H1 (cell line): ENCODE results near the gene DYNLRB1. TPM values are rescaled to one million over a fixed set of nuclear protein-coding genes. Genes with fewer than 3 reads are reported as not detected.

ENCODE experiments used
- CTCF ChIA-PET: fragments of 300-600 bp; sonication (Branson Sonifier 250); formaldehyde crosslinking; loops from one replicate; lab custom pipeline; 2021; ENCODE audit not compliant: partially characterized antibody; lab: Charles Lee
- POLR2A ChIA-PET: fragments of 300-600 bp; sonication (Branson Sonifier 250); formaldehyde crosslinking; loops from one replicate; lab custom pipeline; 2021; ENCODE audit warnings: inconsistent platforms; ENCODE audit not compliant: partially characterized antibody; lab: Charles Lee
- DNase-seq, 2 experiments: peaks; one replicate each; pipeline versions ENCODE4 v3.0.0 to v3.0.0-alpha.2; 2010 to 2022; ENCODE audit warnings: low spot score in 2 of 2, low read depth in 1 of 2, mixed read lengths in 1 of 2
- FAIRE-seq: peaks from 2 replicates; lab custom pipeline; 2011; peaks lifted over from hg19 to GRCh38; lab: Jason Lieb, UNC
- H2AFZ ChIP-seq: 2 replicates; pipeline ENCODE4 v1.8.1; 2012; ENCODE audit warnings: low read length, inconsistent platforms
- H2AK5ac ChIP-seq: 2 replicates; pipeline ENCODE4 v1.6.1; 2013; ENCODE audit warnings: low read depth, low read length
- H2BK120ac ChIP-seq: replicated peaks from 2 replicates; pipeline ENCODE3; 2013; ENCODE audit warnings: low read depth, low read length, inconsistent platforms
- H2BK12ac ChIP-seq: 2 replicates; pipeline ENCODE4 v1.6.1; 2013; ENCODE audit warnings: low read depth, low read length
- H2BK15ac ChIP-seq: 2 replicates; pipeline ENCODE4 v1.6.1; 2013; ENCODE audit warnings: low read length
- H2BK20ac ChIP-seq: 2 replicates; pipeline ENCODE4 v1.6.1; 2013; ENCODE audit warnings: low read length
- H2BK5ac ChIP-seq: 2 replicates; pipeline ENCODE4 v1.6.1; 2013; ENCODE audit warnings: low read depth, low read length
- H3K14ac ChIP-seq: 2 replicates; pipeline ENCODE4 v1.6.1; 2013; ENCODE audit warnings: inconsistent platforms; ENCODE audit not compliant: insufficient read length
- H3K18ac ChIP-seq: 2 replicates; pipeline ENCODE4 v1.6.1; 2013; ENCODE audit warnings: low read length; ENCODE audit errors: extremely low read depth
- H3K23ac ChIP-seq: 2 replicates; pipeline ENCODE4 v1.6.1; 2013; ENCODE audit warnings: inconsistent platforms; ENCODE audit not compliant: insufficient read length
- H3K23me2 ChIP-seq: 2 replicates; pipeline ENCODE4 v1.6.1; 2013; ENCODE audit warnings: low read depth, low read length
- H3K27ac ChIP-seq: 2 replicates; pipeline ENCODE4 v1.6.1; 2011; ENCODE audit warnings: low read depth, low read length, inconsistent platforms
- H3K27me3 ChIP-seq, 4 experiments: replicated peaks in 1 of 4; 1 replicate in 1 of 4; 2 replicates in 3 of 4; pipeline versions ENCODE4 v1.6.1 to v1.8.1; 2011 to 2013; ENCODE audit warnings: low read length in 3 of 4, mild to moderate bottlenecking in 3 of 4, inconsistent platforms in 2 of 4, mixed read lengths in 2 of 4, moderate library complexity in 1 of 4; ENCODE audit not compliant: control insufficient read depth in 3 of 4, insufficient read depth in 3 of 4; ENCODE audit errors: extremely low read depth in 1 of 4
- H3K36me3 ChIP-seq, 4 experiments: 2 replicates each; pipeline versions ENCODE4 v1.6.1 to v1.8.1; 2011 to 2013; ENCODE audit warnings: mild to moderate bottlenecking in 4 of 4, low read length in 3 of 4, moderate library complexity in 2 of 4, control low read depth in 1 of 4, inconsistent platforms in 1 of 4; ENCODE audit not compliant: insufficient read depth in 4 of 4, control insufficient read depth in 2 of 4
- H3K4ac ChIP-seq: replicated peaks from 2 replicates; pipeline ENCODE3; 2013; ENCODE audit warnings: low read length, low read depth, mixed read lengths, inconsistent platforms; ENCODE audit not compliant: insufficient read length
- H3K4me1 ChIP-seq, 4 experiments: replicated peaks in 1 of 4; 1 replicate in 1 of 4; 2 replicates in 3 of 4; pipeline versions ENCODE4 v1.6.1 to v1.8.1; 2011 to 2013; ENCODE audit warnings: low read length in 3 of 4, inconsistent platforms in 2 of 4, mixed read lengths in 1 of 4; ENCODE audit not compliant: insufficient read depth in 4 of 4, control insufficient read depth in 3 of 4
- H3K4me2 ChIP-seq, 2 experiments: 2 replicates each; pipeline versions ENCODE4 v1.6.1 to v1.8.1; 2011 to 2013; ENCODE audit warnings: low read depth in 2 of 2, low read length in 2 of 2, control low read depth in 1 of 2, inconsistent platforms in 1 of 2, mild to moderate bottlenecking in 1 of 2; ENCODE audit not compliant: insufficient read depth in 1 of 2
- H3K4me3 ChIP-seq, 4 experiments: fragments of 200-600, 300-600 bp in 1 of 4; sonication (generic), shearing (Covaris generic), sonication (Bioruptor Twin) in 1 of 4; 2 replicates each; pipeline versions ENCODE4 v1.5.1 to v1.8.1; 2011 to 2016; ENCODE audit warnings: low read length in 4 of 4, low read depth in 3 of 4, control low read depth in 2 of 4, inconsistent platforms in 2 of 4, mild to moderate bottlenecking in 2 of 4, mixed read lengths in 1 of 4, moderate library complexity in 1 of 4; ENCODE audit not compliant: insufficient read depth in 2 of 4; ENCODE audit errors: extremely low read depth in 1 of 4
- H3K56ac ChIP-seq: replicated peaks from 2 replicates; pipeline ENCODE3; 2013; ENCODE audit warnings: low read depth, mild to moderate bottlenecking, mixed read lengths, low read length, inconsistent platforms; ENCODE audit not compliant: insufficient read length
- H3K79me1 ChIP-seq: 2 replicates; pipeline ENCODE4 v1.6.1; 2013; ENCODE audit warnings: low read depth, low read length, control low read depth
- H3K79me2 ChIP-seq, 2 experiments: 2 replicates each; pipeline versions ENCODE4 v1.6.1 to v1.8.1; 2012 to 2013; ENCODE audit warnings: low read length in 2 of 2, mild to moderate bottlenecking in 2 of 2, inconsistent platforms in 1 of 2; ENCODE audit not compliant: insufficient read depth in 2 of 2, control insufficient read depth in 1 of 2
- H3K9ac ChIP-seq, 4 experiments: replicated peaks in 1 of 4; 1 replicate in 1 of 4; 2 replicates in 3 of 4; pipeline versions ENCODE4 v1.6.1 to v1.8.1; 2011 to 2013; ENCODE audit warnings: low read depth in 3 of 4, low read length in 3 of 4, control low read depth in 2 of 4, mild to moderate bottlenecking in 2 of 4, moderate library complexity in 2 of 4, inconsistent platforms in 1 of 4; ENCODE audit errors: extremely low read depth in 1 of 4
- H3K9me3 ChIP-seq, 2 experiments: 2 replicates each; pipeline versions ENCODE4 v1.6.1 to v1.8.1; 2012 to 2013; ENCODE audit warnings: mild to moderate bottlenecking in 2 of 2, moderate library complexity in 2 of 2, control low read depth in 1 of 2, inconsistent platforms in 1 of 2, low read depth in 1 of 2, low read length in 1 of 2, mixed read lengths in 1 of 2; ENCODE audit not compliant: insufficient read depth in 2 of 2
- H4K20me1 ChIP-seq, 2 experiments: replicated peaks in 1 of 2; 2 replicates each; pipeline versions ENCODE3 to v1.8.1; 2011 to 2013; ENCODE audit warnings: inconsistent platforms in 2 of 2, low read length in 2 of 2, mild to moderate bottlenecking in 1 of 2; ENCODE audit not compliant: insufficient read depth in 2 of 2, control insufficient read depth in 1 of 2
- H4K5ac ChIP-seq: 2 replicates; pipeline ENCODE4 v1.6.1; 2013; ENCODE audit warnings: low read length, low read depth, mixed read lengths, inconsistent platforms; ENCODE audit not compliant: insufficient read length
- H4K8ac ChIP-seq: 2 replicates; pipeline ENCODE4 v1.8.0; 2013; ENCODE audit warnings: mild to moderate bottlenecking, moderate library complexity, low read length, inconsistent platforms; ENCODE audit not compliant: insufficient read depth; ENCODE audit errors: extremely low read depth
- H4K91ac ChIP-seq: replicated peaks from 2 replicates; pipeline ENCODE3; 2013; ENCODE audit warnings: low read length, mixed read lengths, inconsistent platforms; ENCODE audit not compliant: insufficient read length
- BACH1 ChIP-seq: IDR thresholded peaks from 2 replicates; pipeline ENCODE4 v1.6.1; 2012; ENCODE audit warnings: low read length, improper control_type of control experiment
- CBX8 ChIP-seq: fragments of 300-800, 300-1000 bp; sonication (generic); IDR thresholded peaks from 2 replicates; pipeline ENCODE4 v1.7.1; 2016; ENCODE audit warnings: low read depth, low read length, borderline replicate concordance
- CTCF ChIP-seq, 3 experiments: IDR thresholded peaks; 1 replicate in 2 of 3; 2 replicates in 1 of 3; pipeline versions ENCODE4 v1.5.1 to v1.6.1; 2011; ENCODE audit warnings: low read length in 3 of 3, mild to moderate bottlenecking in 3 of 3, inconsistent platforms in 2 of 3, low read depth in 1 of 3, moderate library complexity in 1 of 3; ENCODE audit not compliant: insufficient read depth in 1 of 3; ENCODE audit errors: control extremely low read depth in 1 of 3
- KDM5A ChIP-seq: fragments of 200-600 bp; IDR thresholded peaks from 2 replicates; pipeline ENCODE4 v1.7.1; 2012; ENCODE audit warnings: mild to moderate bottlenecking, low read length, inconsistent platforms, mixed read lengths
- MAX ChIP-seq: IDR thresholded peaks from 2 replicates; pipeline ENCODE4 v1.6.1; 2012; ENCODE audit warnings: inconsistent platforms
- NANOG ChIP-seq: IDR thresholded peaks from 2 replicates; pipeline ENCODE4 v1.6.1; 2011; ENCODE audit warnings: low read length, low read depth, mild to moderate bottlenecking, inconsistent platforms; ENCODE audit not compliant: insufficient read depth, poor library complexity, severe bottlenecking
- PHF8 ChIP-seq: fragments of 200-600 bp; sonication (generic); conservative IDR thresholded peaks from 2 replicates; pipeline ENCODE4 v1.7.1; 2012; ENCODE audit warnings: low read depth, mild to moderate bottlenecking, inconsistent platforms, low read length, moderate library complexity
- SAP30 ChIP-seq: fragments of 300-600 bp; sonication (generic); IDR thresholded peaks from 2 replicates; pipeline ENCODE4 v1.7.1; 2012; ENCODE audit warnings: low read length, moderate library complexity, mild to moderate bottlenecking, inconsistent platforms; ENCODE audit not compliant: insufficient read depth, insufficient replicate concordance
- SUZ12 ChIP-seq: fragments of 200-600 bp; sonication (generic); IDR thresholded peaks from 2 replicates; pipeline ENCODE4 v1.6.1; 2012; ENCODE audit warnings: mild to moderate bottlenecking, inconsistent platforms, low read length, moderate library complexity, mixed read lengths
- USF2 ChIP-seq: IDR thresholded peaks from 2 replicates; pipeline ENCODE4 v1.6.1; 2011; ENCODE audit warnings: low read length, improper control_type of control experiment
- WGBS, 2 experiments: shearing (Covaris generic) in 1 of 2; methylation state at CpG; one replicate each; pipeline versions ENCODE4 v1.1.6 to v1.1.7; 2013 to 2015; ENCODE audit warnings: low lambda C conversion rate in 2 of 2, mixed read lengths in 2 of 2, inconsistent platforms in 1 of 2, low coverage in 1 of 2, missing lambda C conversion rate in 1 of 2; ENCODE audit not compliant: insufficient replicate concordance in 2 of 2, insufficient coverage in 1 of 2, insufficient read length in 1 of 2; ENCODE audit errors: extremely low coverage in 1 of 2, missing lambda C conversion rate in 1 of 2; 5-methylcytosine and 5-hydroxymethylcytosine counted together
- polyA plus RNA-seq, 7 experiments: library from polyadenylated mRNA; depleted of rRNA in 3 of 7; stranded (reverse) in 5 of 7; unstranded in 2 of 7; fragments of >200 nt in 5 of 7; fragments of 200-250 nt in 2 of 7; gene quantifications; 1 replicate in 5 of 7; 2 replicates in 1 of 7; 4 replicates in 1 of 7; pipeline versions ENCODE4 v1.2.1 to v1.2.3, GENCODE V29; 2011 to 2013; ENCODE audit warnings: missing spikeins in 2 of 7, mixed read lengths in 2 of 7
- total RNA-seq: library from RNA; stranded (reverse); fragmentation: NEBNext Ultra II Directional; extraction: Animal tissue kit (Norgen Biotek cat#: 25700); gene quantifications from 2 replicates; pipeline ENCODE4 v1.2.1, GENCODE V29; 2021

The DYNLRB1 gene
- total and polyA plus RNA-seq, 2 of the 8 experiments (the other 6 are each of a cell fraction or from before 2014, with no cell fraction given) = 109 to 214 TPM

- H2BK12ac ChIP-seq = no peak overlapping the region
- H2AK5ac ChIP-seq = no peak overlapping the region
- H3K4me2 ChIP-seq = no peak overlapping the region
- CTCF ChIA-PET = interaction anchor here (4.4 kb wide), 1 partner anchor 216 kb away, joined by 16 read pairs; no protein-coding TSS in a partner anchor
- no peak overlapping the region for H4K91ac ChIP-seq
- 85% methylated on average over 5 of the region's 5 CpGs; no CpG with 5 or more reads in 1 of the 2 experiments for WGBS, 2 experiments
- peaks cover 8 to 42% (median 20%) of the 10 kb centered on the region in 4 experiments for H3K36me3 ChIP-seq
- H4K20me1 ChIP-seq = peaks cover 10 to 16% of the 10 kb centered on the region in 2 experiments
- no peak overlapping the region for H3K23ac ChIP-seq
- H3K27ac ChIP-seq = no peak overlapping the region
- no peaks in the 10 kb centered on the region for H3K4me1 ChIP-seq
- no peak overlapping the region for H4K8ac ChIP-seq
- no peaks in the 10 kb centered on the region for H3K9me3 ChIP-seq
- H2BK20ac ChIP-seq = no peak overlapping the region
- H3K9ac ChIP-seq = no peak overlapping the region
- H3K4ac ChIP-seq = no peak overlapping the region
- H3K79me1 ChIP-seq = peaks cover 16% of the 10 kb centered on the region
- peaks cover 0 to 22% of the 10 kb centered on the region in 2 experiments; a peak in 3 of 4 replicates for H3K79me2 ChIP-seq
- H3K23me2 ChIP-seq = no peaks in the 10 kb centered on the region
- no peak overlapping the region for H2BK120ac ChIP-seq
- H3K18ac ChIP-seq = no peak overlapping the region
- DNase-seq (no peak), FAIRE-seq (no peak)
- no peak overlapping the region for H4K5ac ChIP-seq
- no peaks in the 10 kb centered on the region for H3K27me3 ChIP-seq
- POLR2A ChIA-PET = no interaction called here
- no peak overlapping the region for H3K4me3 ChIP-seq
- no peak overlapping the region for H2AFZ ChIP-seq
- H3K56ac ChIP-seq = no peak overlapping the region
- H2BK5ac ChIP-seq = no peak overlapping the region
- H2BK15ac ChIP-seq = no peak overlapping the region
- no peak overlapping the region for H3K14ac ChIP-seq
- no peak for TF ChIP-seq USF2
- TF ChIP-seq CTCF (IDR thresholded peaks at IDR 0.05; ENCODE audit: control extremely low read depth in 1 of 3, insufficient read depth in 1 of 3, low read depth in 1 of 3, low read length in 3 of 3) = no peak
- no peak for TF ChIP-seq SUZ12
- TF ChIP-seq SAP30 = no peak
- no peak for TF ChIP-seq KDM5A
- TF ChIP-seq BACH1 = no peak
- TF ChIP-seq PHF8 = no peak
- no peak for TF ChIP-seq MAX
- TF ChIP-seq NANOG = no peak
- TF ChIP-seq CBX8 = no peak
These were observed 12.7 kb downstream of the DYNLRB1 start for GRCh38 chr20:34528921-34529297.
